Activated CD4-positive, alpha-beta T cell treated with anti-CD3 and anti-CD28 coated beads for 36 hours (primary cell): ENCODE measurements around the gene IMPG2. TPM values are rescaled to one million over a fixed set of nuclear protein-coding genes. Genes with fewer than 3 reads are reported as not detected.

Experiments
- ATAC-seq: fragments of 200-7000 bp; cut with Tn5 transposase; one replicate; pipeline ENCODE4 v1.10.0; 2021; ENCODE audit warnings: mild to moderate bottlenecking, moderate library complexity
- CTCF ChIA-PET: fragments of 350-600 bp; sonication (Branson Sonifier 250); formaldehyde crosslinking; loops from one replicate; lab custom pipeline; 2021; ENCODE audit warnings: antibody characterized with exemption; lab: Charles Lee
- POLR2A ChIA-PET: fragments of 350-600 bp; sonication (Branson Sonifier 250); formaldehyde crosslinking; loops from one replicate; lab custom pipeline; 2021; ENCODE audit warnings: antibody characterized with exemption, inconsistent platforms; lab: Charles Lee
- DNase-seq: peaks from one replicate; pipeline ENCODE4 v3.0.0-alpha.2; 2020
- H3K27ac Mint-ChIP-seq: one replicate; pipeline ENCODE4 v1.8.0; 2021; ENCODE audit warnings: mixed read lengths
- H3K27me3 Mint-ChIP-seq: one replicate; pipeline ENCODE4 v1.8.0; 2021; ENCODE audit warnings: mixed read lengths
- H3K36me3 Mint-ChIP-seq: one replicate; pipeline ENCODE4 v1.8.0; 2021; ENCODE audit warnings: low read depth, mixed read lengths
- H3K4me1 Mint-ChIP-seq: one replicate; pipeline ENCODE4 v1.8.0; 2021; ENCODE audit warnings: mixed read lengths
- H3K4me3 Mint-ChIP-seq: one replicate; pipeline ENCODE4 v1.8.0; 2021; ENCODE audit warnings: mild to moderate bottlenecking, moderate library complexity, mixed read lengths
- H3K9me3 Mint-ChIP-seq: one replicate; pipeline ENCODE4 v1.8.0; 2021; ENCODE audit warnings: low read depth, mixed read lengths
- intact Hi-C, 2 experiments: fragments of 100-400 bp; cut with DNase I in 1 of 2; cut with micrococcal nuclease in 1 of 2; formaldehyde crosslinking; loops; one replicate each; pipeline versions ENCODE4 v1.14.2 to v1.15.1; 2022 to 2024; cut with DNase I, micrococcal nuclease
- total RNA-seq, 2 experiments: library from RNA; stranded (reverse); gene quantifications; one replicate each; pipeline ENCODE4 v1.2.3, GENCODE V29; 2021

Gene IMPG2
- total RNA-seq, 2 experiments from 2014 or later: 0.12 to 0.14 TPM

DNA sequence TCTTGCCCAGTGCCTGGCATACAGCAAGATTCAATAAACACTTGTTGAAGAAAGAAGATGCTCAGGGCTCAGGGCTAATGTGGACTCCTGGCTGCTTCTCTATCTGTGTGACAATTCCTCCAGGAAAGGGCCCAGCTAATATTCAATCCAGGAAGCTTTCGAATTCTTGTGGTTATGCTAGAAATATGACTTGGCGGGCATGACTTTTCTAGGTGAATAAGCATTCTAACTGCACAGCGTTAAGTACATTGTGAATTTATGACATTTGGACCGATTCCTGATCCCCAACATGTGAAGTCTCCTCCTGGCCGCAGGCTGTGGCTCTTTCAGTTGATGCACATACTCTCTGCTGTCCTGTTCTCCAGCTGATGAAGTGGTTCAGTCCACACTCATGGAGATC is 117.0 kb downstream of the IMPG2 start:
- CTCF ChIA-PET: interaction anchor here (0.6 kb wide), 1 partner anchor 354 kb away, joined by 5 read pairs; no protein-coding TSS in a partner anchor
- Mint-ChIP-seq H3K4me1 (no peaks in the 10 kb centered on the region), H3K4me3 (no peak overlapping the region), H3K36me3 (no peaks in the 10 kb centered on the region), H3K27me3 (peaks cover 26% of the 10 kb centered on the region), H3K27ac (no peak overlapping the region), H3K9me3 (no peaks in the 10 kb centered on the region)
- no peak for DNase-seq
- ATAC-seq: no peak
- POLR2A ChIA-PET: no interaction called here
- intact Hi-C loops: no loop called here

GRCh38 chr3:101202640-101203039 is 117.7 kb downstream of the IMPG2 start:
- H3K36me3 Mint-ChIP-seq: no peaks in the 10 kb centered on the region
- intact Hi-C loops: no loop called here
- H3K27ac Mint-ChIP-seq: no peak overlapping the region
- ChIA-PET CTCF (interaction anchor here (0.6 to 1.1 kb wide), 2 partner anchors 12 to 355 kb away, joined by 4 to 5 read pairs; no protein-coding TSS in a partner anchor), POLR2A (no interaction called here)
- ATAC-seq (no peak), DNase-seq (no peak)
- H3K9me3 Mint-ChIP-seq: no peaks in the 10 kb centered on the region
- H3K4me1 Mint-ChIP-seq: no peaks in the 10 kb centered on the region
- peaks cover 22% of the 10 kb centered on the region for H3K27me3 Mint-ChIP-seq
- no peak overlapping the region for H3K4me3 Mint-ChIP-seq

- Mint-ChIP-seq H3K4me3 (no peak overlapping the region), H3K27me3 (peaks cover 22% of the 10 kb centered on the region), H3K27ac (no peak overlapping the region), H3K9me3 (no peaks in the 10 kb centered on the region), H3K4me1 (no peaks in the 10 kb centered on the region), H3K36me3 (no peaks in the 10 kb centered on the region)
- intact Hi-C loops: no loop called here
- ATAC-seq (no peak), DNase-seq (no peak)
- ChIA-PET POLR2A (no interaction called here), CTCF (interaction anchor here (0.6 to 1.3 kb wide), 3 partner anchors 9 to 30 kb away, joined by 3 read pairs; no protein-coding TSS in a partner anchor)
These were observed 119.9 kb downstream of the IMPG2 start for GRCh38 chr3:101200461-101200860.

- no peak overlapping the region for H3K4me3 Mint-ChIP-seq
- CTCF ChIA-PET: interaction anchor here (0.7 to 1.7 kb wide), 6 partner anchors 26 to 435 kb away, joined by 3 to 8 read pairs (median 5); no protein-coding TSS in a partner anchor
- POLR2A ChIA-PET: no interaction called here
- peaks cover 4% of the 10 kb centered on the region for H3K9me3 Mint-ChIP-seq
- peaks cover 5% of the 10 kb centered on the region for H3K27me3 Mint-ChIP-seq
- intact Hi-C loops: loop anchor here (1.0 to 2.0 kb wide), 2 partner anchors 126 to 733 kb away; no protein-coding TSS in a partner anchor
- ATAC-seq: no peak
- H3K4me1 Mint-ChIP-seq: no peaks in the 10 kb centered on the region
- H3K27ac Mint-ChIP-seq: no peak overlapping the region
- no peaks in the 10 kb centered on the region for H3K36me3 Mint-ChIP-seq
- DNase-seq: no peak
These were observed 124.2 kb downstream of the IMPG2 start for GRCh38 chr3:101195951-101196713.

DNA sequence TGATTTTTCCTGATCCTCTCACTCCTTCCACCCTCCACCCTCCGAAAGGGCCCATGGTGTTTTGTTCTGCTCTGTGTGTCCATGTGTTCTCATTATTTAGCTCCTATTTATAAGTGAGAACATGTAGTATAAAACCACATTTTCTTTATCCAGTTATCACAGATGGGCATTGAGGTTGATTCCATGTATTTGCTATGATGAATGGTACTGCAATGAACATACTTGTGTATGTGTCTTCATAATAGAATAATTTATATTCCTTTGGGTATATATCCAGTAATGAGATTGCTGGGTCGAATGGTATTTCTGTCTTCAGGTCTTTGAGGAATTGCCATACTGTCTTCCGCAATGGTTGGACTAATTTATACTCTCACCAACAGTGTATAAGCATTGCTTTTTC is 126.0 kb downstream of the IMPG2 start:
- intact Hi-C loops: no loop called here
- H3K4me1 Mint-ChIP-seq: no peaks in the 10 kb centered on the region
- POLR2A ChIA-PET: interaction anchor here (0.7 kb wide), 1 partner anchor 48 kb away, joined by 3 read pairs; no protein-coding TSS in a partner anchor
- ATAC-seq: no peak
- no peak overlapping the region for H3K4me3 Mint-ChIP-seq
- peaks cover 4% of the 10 kb centered on the region for H3K9me3 Mint-ChIP-seq
- DNase-seq: no peak
- H3K36me3 Mint-ChIP-seq: no peaks in the 10 kb centered on the region
- no peak overlapping the region for H3K27ac Mint-ChIP-seq
- peaks cover 7% of the 10 kb centered on the region for H3K27me3 Mint-ChIP-seq
- CTCF ChIA-PET: interaction anchor here (0.6 to 1.1 kb wide), 2 partner anchors 13 to 16 kb away, joined by 3 read pairs; no protein-coding TSS in a partner anchor

GRCh38 chr3:101193957-101194356 is 126.4 kb downstream of the IMPG2 start:
- peaks cover 4% of the 10 kb centered on the region for H3K9me3 Mint-ChIP-seq
- H3K27ac Mint-ChIP-seq: no peak overlapping the region
- ATAC-seq (no peak), DNase-seq (no peak)
- POLR2A ChIA-PET: no interaction called here
- peaks cover 7% of the 10 kb centered on the region for H3K27me3 Mint-ChIP-seq
- H3K36me3 Mint-ChIP-seq: no peaks in the 10 kb centered on the region
- intact Hi-C loops: no loop called here
- no peaks in the 10 kb centered on the region for H3K4me1 Mint-ChIP-seq
- no peak overlapping the region for H3K4me3 Mint-ChIP-seq
- CTCF ChIA-PET: interaction anchor here (1.1 kb wide), 1 partner anchor 12 kb away, joined by 3 read pairs; no protein-coding TSS in a partner anchor

DNA sequence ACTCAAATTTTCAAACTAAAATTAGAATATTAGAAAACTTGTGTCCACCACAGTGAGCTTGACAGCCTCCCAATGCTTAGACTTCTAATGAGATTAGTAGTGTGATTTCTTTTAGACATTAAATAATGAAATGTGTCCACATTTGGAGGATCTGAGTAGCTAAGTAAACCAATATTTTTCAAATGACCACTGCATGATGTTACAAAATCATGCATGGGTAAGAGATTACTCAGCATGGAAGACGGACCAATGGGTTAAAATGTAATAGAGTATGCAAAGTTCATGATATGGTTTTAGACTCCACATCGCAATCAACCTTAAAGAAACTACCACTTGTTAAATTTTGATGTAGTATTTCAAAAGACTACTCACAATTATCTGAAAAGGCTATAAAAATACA is 130.6 kb downstream of the IMPG2 start:
- no peaks in the 10 kb centered on the region for H3K4me1 Mint-ChIP-seq
- H3K36me3 Mint-ChIP-seq: no peaks in the 10 kb centered on the region
- ATAC-seq (no peak), DNase-seq (no peak)
- CTCF ChIA-PET: interaction anchor here (0.7 kb wide), 1 partner anchor 61 kb away, joined by 3 read pairs; no protein-coding TSS in a partner anchor
- POLR2A ChIA-PET: no interaction called here
- H3K27ac Mint-ChIP-seq: no peak overlapping the region
- peaks cover 4% of the 10 kb centered on the region for H3K27me3 Mint-ChIP-seq
- no peaks in the 10 kb centered on the region for H3K9me3 Mint-ChIP-seq
- H3K4me3 Mint-ChIP-seq: no peak overlapping the region
- intact Hi-C loops: no loop called here

- ChIA-PET CTCF (no interaction called here), POLR2A (no interaction called here)
- Mint-ChIP-seq H3K36me3 (no peaks in the 10 kb centered on the region), H3K4me1 (no peaks in the 10 kb centered on the region), H3K27me3 (peaks cover 4% of the 10 kb centered on the region), H3K27ac (no peak overlapping the region), H3K4me3 (no peak overlapping the region), H3K9me3 (no peaks in the 10 kb centered on the region)
- ATAC-seq (no peak), DNase-seq (no peak)
- intact Hi-C loops: no loop called here
These were observed 131.2 kb downstream of the IMPG2 start for GRCh38 chr3:101189176-101189575.

GRCh38 chr3:101185341-101185740 is 135.0 kb downstream of the IMPG2 start:
- Mint-ChIP-seq H3K36me3 (no peaks in the 10 kb centered on the region), H3K27me3 (peaks cover under 1% of the 10 kb centered on the region), H3K27ac (no peak overlapping the region), H3K9me3 (no peaks in the 10 kb centered on the region), H3K4me3 (no peak overlapping the region), H3K4me1 (no peaks in the 10 kb centered on the region)
- ATAC-seq (no peak), DNase-seq (no peak)
- POLR2A ChIA-PET: no interaction called here
- CTCF ChIA-PET: interaction anchor here (0.8 kb wide), 1 partner anchor 21 kb away, joined by 3 read pairs; no protein-coding TSS in a partner anchor
- intact Hi-C loops: no loop called here

- Mint-ChIP-seq H3K27ac (no peak overlapping the region), H3K27me3 (peaks cover 2% of the 10 kb centered on the region), H3K36me3 (no peaks in the 10 kb centered on the region), H3K4me3 (no peak overlapping the region), H3K9me3 (no peaks in the 10 kb centered on the region), H3K4me1 (no peaks in the 10 kb centered on the region)
- ChIA-PET CTCF (no interaction called here), POLR2A (interaction anchor here (0.5 kb wide), 1 partner anchor 46 kb away, joined by 3 read pairs; no protein-coding TSS in a partner anchor)
- ATAC-seq: no peak
- DNase-seq: no peak
- intact Hi-C loops: no loop called here
These were observed 136.3 kb downstream of the IMPG2 start for GRCh38 chr3:101184111-101184510.

DNA sequence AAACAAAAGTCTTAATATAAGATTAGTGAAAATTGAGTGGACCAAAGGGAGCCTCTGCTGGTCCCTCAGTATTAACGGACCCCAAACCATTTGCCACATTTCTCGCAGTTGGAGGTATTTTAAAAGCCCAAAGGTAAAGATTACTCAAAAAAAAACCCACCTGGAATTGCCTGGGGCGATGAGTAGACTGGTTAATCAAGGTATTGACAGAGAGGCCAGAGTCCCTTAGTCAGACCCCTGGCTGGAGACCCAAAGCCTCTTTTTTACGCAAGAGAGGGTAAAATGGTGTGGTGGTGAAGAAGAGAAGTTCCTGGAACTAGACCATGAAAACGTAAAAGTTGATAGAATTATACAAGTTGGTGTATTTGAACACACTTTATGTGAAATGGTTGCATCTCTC is 137.2 kb downstream of the IMPG2 start:
- Mint-ChIP-seq H3K27me3 (peaks cover 2% of the 10 kb centered on the region), H3K27ac (no peak overlapping the region), H3K4me1 (no peaks in the 10 kb centered on the region), H3K4me3 (no peak overlapping the region), H3K36me3 (no peaks in the 10 kb centered on the region), H3K9me3 (no peaks in the 10 kb centered on the region)
- POLR2A ChIA-PET: interaction anchor here (0.7 kb wide), 1 partner anchor 80 kb away, joined by 3 read pairs; no protein-coding TSS in a partner anchor
- ATAC-seq (no peak), DNase-seq (no peak)
- CTCF ChIA-PET: no interaction called here
- intact Hi-C loops: no loop called here
